Pancreas (tissue), 10 donors: ENCODE data around the gene POLR3C. TPM values are rescaled to one million over a fixed set of nuclear protein-coding genes. Genes with fewer than 3 reads are reported as not detected.
"Not testable (repeated sequence)": the region's sequence is repeated elsewhere in the genome, so short reads cannot be mapped to it uniquely, and the experiment has no call there.

Source experiments
- ATAC-seq, 4 donors: fragments of 200-7000 bp; cut with Tn5 transposase; one replicate each; pipeline versions ENCODE4 v1.8.0 to v1.9.1; 2020; ENCODE audit warnings: mild to moderate bottlenecking in 4 of 4, moderate library complexity in 4 of 4
- DNase-seq, 6 donors: peaks; one replicate each; pipeline ENCODE4 v3.0.0-alpha.2; 2020
- FAIRE-seq: peaks from 2 replicates; lab custom pipeline; 2012; peaks lifted over from hg19 to GRCh38; lab: Jason Lieb, UNC
- H3K27ac ChIP-seq, 4 donors: fragments of 200-600 bp; sonication (generic); 1 replicate in 3 of 4; 2 replicates in 1 of 4; pipeline versions ENCODE4 v1.5.0 to v1.8.0; 2020
- H3K27me3 ChIP-seq, 4 donors: fragments of 200-600 bp; one replicate each; pipeline ENCODE4 v1.8.0; 2021
- H3K36me3 ChIP-seq, 3 donors: fragments of 200-600 bp; sonication (generic) in 1 of 3; one replicate each; pipeline versions ENCODE4 v1.5.0 to v1.8.0; 2020 to 2021
- H3K4me1 ChIP-seq, 3 donors: fragments of 200-600 bp; one replicate each; pipeline ENCODE4 v1.8.0; 2021
- H3K4me3 ChIP-seq, 4 donors: fragments of 200-600 bp; sonication (generic) in 2 of 4; one replicate each; pipeline versions ENCODE4 v1.5.0 to v1.8.0; 2020 to 2021
- H3K9me3 ChIP-seq, 4 donors: fragments of 200-600 bp; one replicate each; pipeline ENCODE4 v1.8.0; 2021
- CTCF ChIP-seq, 4 donors: fragments of 200-600 bp; sonication (generic) in 3 of 4; IDR thresholded peaks; one replicate each; pipeline versions ENCODE4 v1.5.0 to v1.8.0; 2021; ENCODE audit warnings: antibody characterized with exemption in 4 of 4
- WGBS, 2 donors: extraction: QIAGEN DNeasy Blood & Tissue Kit; methylation state at CpG; one replicate each; pipeline ENCODE4 v1.1.7; 2013; 5-methylcytosine and 5-hydroxymethylcytosine counted together
- intact Hi-C, 3 donors: fragments of 100-400 bp; cut with DNase I; formaldehyde crosslinking; loops; one replicate each; pipeline versions ENCODE4 v1.11.1 to v1.14.2; 2022
- polyA plus RNA-seq, 2 donors: library from polyadenylated mRNA; stranded (reverse); fragments of 200-250 nt; gene quantifications; one replicate each; pipeline ENCODE4 v1.2.3, GENCODE V29; 2013
- total RNA-seq, 6 donors: library from RNA; stranded (reverse); fragmentation: NEBNext Ultra II Directional in 4 of 6; extraction: Animal tissue kit (Norgen Biotek cat#: 25700) in 4 of 6; gene quantifications; one replicate each; pipeline versions ENCODE4 v1.2.1 to v1.2.4, GENCODE V29; 2021 to 2023
- donor health status: healthy with polysubstance abuse.
- donor health status: DM: no; HTN: no; CAD: no; lungs with moderate emphysema.
- donor health status: DM: no; HTN: no; CAD: no.
- donor health status: control.
- donor health status: control.
- donor health status: Bipolar disorder and iron deficiency.
- donor health status: DM: yes; HTN: yes; CAD: no.
- donor health status: DM: no; HTN: no; CAD: no.
- donor health status: DM: no; HTN: no; CAD: no.
- donor health status: DM: yes; HTN: yes; CAD: no.

POLR3C gene
- total and polyA plus RNA-seq, 8 donors, result 7.6 to 16.2 (median 14.1) TPM

DNA sequence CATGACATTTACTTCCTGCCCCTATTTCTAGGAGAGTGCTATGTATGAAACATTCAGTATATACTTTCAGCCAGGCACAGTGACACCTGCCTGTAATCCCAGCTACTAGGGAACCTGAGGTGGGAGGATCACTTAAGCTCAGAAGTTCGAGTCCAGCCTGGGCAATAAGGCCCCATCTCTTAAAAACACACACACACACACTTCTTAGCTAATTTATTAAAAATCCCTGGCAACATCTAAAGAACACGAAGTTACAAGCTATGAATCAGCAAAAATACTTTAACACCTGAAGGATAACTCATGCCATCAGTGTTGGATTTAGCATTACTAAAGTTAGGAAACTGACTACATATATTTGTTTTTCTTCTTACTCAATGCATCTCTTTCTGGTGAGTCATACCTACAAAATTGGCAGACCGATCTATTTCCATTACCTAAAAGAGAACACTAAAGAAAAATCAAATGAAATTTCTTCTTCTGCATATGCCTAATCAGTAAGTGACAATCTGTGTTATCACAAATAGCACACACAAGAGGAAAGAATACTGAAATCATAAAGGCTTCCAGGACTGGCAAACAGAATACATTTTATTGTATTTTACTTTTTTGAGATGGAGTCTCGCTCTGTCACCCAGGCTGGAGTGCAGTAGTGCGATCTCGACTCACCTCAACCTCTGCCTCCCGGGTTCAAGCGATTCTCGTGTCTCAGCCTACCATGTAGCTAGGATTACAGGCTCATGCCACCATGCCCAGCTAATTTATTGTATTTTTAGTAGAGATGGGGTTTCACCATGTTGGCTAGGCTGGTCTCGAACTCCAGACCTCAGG lies 41.5 kb upstream of the POLR3C start:
- H3K4me1 ChIP-seq, result peaks cover 18 to 31% (median 26%) of the 10 kb centered on the region in 3 donors
- H3K9me3 ChIP-seq, result no peaks in the 10 kb centered on the region
- no peaks in the 10 kb centered on the region for H3K36me3 ChIP-seq
- FAIRE-seq (no peak), ATAC-seq (peak; percentile 82 to 91 (median 86)), DNase-seq (peak in 1 of 6 donors; percentile 22)
- peak overlapping the region in 3 of 4 donors; percentile 29 to 66 (median 56) for H3K27ac ChIP-seq
- H3K27me3 ChIP-seq, result no peaks in the 10 kb centered on the region
- 74 to 75% methylated on average over 10 of the region's 10 CpGs for WGBS, 2 donors
- TF ChIP-seq CTCF (IDR thresholded peaks at IDR 0.05), result no peak
- intact Hi-C loops, result no loop called here
- no peak overlapping the region for H3K4me3 ChIP-seq

DNA sequence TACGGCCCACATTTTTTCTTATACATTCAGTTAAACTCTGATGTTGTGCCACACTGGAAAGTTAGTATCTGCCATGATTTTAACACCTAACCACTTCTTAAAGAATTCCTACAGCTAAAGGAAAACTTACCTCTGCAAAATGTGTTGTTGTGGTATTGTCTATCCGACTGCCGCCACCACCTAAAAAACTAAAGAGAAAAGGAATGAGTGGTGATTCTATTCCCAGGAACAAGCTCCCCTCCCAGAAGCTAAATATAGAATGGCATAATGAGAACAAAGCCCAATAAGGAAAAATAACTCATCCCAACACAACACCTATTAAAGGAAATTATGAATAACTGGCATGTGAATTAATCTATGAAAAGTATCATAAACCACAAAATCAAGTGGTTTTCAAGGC lies 39.6 kb upstream of the POLR3C start:
- DNase-seq, result no peak
- no peak for TF ChIP-seq CTCF (IDR thresholded peaks at IDR 0.05)
- no peaks in the 10 kb centered on the region for H3K27me3 ChIP-seq
- FAIRE-seq, result no peak
- no peak for ATAC-seq
- peaks cover 12 to 26% (median 22%) of the 10 kb centered on the region in 3 donors for H3K4me1 ChIP-seq
- intact Hi-C loops, result no loop called here
- peak overlapping the region in 1 of 4 donors; percentile 50 for H3K27ac ChIP-seq
- H3K9me3 ChIP-seq, result no peaks in the 10 kb centered on the region
- H3K4me3 ChIP-seq, result no peak overlapping the region
- H3K36me3 ChIP-seq, result no peaks in the 10 kb centered on the region
- 68 to 73% methylated on average over 3 of the region's 3 CpGs for whole genome bisulfite sequencing, 2 donors

DNA sequence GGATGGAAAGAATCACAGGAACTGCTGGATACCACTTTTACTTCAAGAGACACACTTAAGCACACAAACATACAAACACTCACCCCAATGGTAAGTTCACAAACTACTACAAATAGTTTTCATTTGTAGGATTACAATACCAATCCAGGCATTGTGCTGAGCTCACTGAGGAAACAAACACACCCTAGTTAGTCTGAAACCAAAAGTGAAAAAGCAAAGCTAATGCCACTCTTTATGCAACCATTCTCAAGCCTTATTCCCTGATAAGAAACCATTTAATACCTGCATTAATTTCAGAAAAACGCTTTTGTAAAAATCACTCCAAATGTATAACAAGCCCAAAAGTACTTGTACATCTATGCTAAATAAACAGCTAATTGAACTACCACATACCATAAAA lies 38.5 kb upstream of the POLR3C start:
- Histone ChIP-seq H3K27me3 (no peaks in the 10 kb centered on the region), H3K27ac (no peak overlapping the region), H3K4me1 (peaks cover 12 to 26% (median 22%) of the 10 kb centered on the region in 3 donors), H3K36me3 (no peaks in the 10 kb centered on the region), H3K4me3 (no peak overlapping the region), H3K9me3 (no peaks in the 10 kb centered on the region)
- TF ChIP-seq CTCF (IDR thresholded peaks at IDR 0.05), result no peak
- intact Hi-C loops, result no loop called here
- FAIRE-seq (no peak), ATAC-seq (peak in 3 of 4 donors; percentile 17 to 33 (median 25)), DNase-seq (no peak)
- 68 to 69% methylated on average over 1 of the region's 1 CpG for WGBS, 2 donors

GRCh38 chr1:145786271-145786670 lies 37.7 kb upstream of the POLR3C start:
- 71 to 74% methylated on average over 1 of the region's 1 CpG for WGBS, 2 donors
- H3K4me1 ChIP-seq, result peaks cover 12 to 26% (median 22%) of the 10 kb centered on the region in 3 donors
- no peak overlapping the region for H3K27ac ChIP-seq
- intact Hi-C loops, result no loop called here
- H3K27me3 ChIP-seq, result no peaks in the 10 kb centered on the region
- FAIRE-seq, result no peak
- no peak for TF ChIP-seq CTCF (IDR thresholded peaks at IDR 0.05)
- no peak for DNase-seq
- ATAC-seq, result no peak
- no peak overlapping the region for H3K4me3 ChIP-seq
- no peaks in the 10 kb centered on the region for H3K36me3 ChIP-seq
- no peaks in the 10 kb centered on the region for H3K9me3 ChIP-seq

DNA sequence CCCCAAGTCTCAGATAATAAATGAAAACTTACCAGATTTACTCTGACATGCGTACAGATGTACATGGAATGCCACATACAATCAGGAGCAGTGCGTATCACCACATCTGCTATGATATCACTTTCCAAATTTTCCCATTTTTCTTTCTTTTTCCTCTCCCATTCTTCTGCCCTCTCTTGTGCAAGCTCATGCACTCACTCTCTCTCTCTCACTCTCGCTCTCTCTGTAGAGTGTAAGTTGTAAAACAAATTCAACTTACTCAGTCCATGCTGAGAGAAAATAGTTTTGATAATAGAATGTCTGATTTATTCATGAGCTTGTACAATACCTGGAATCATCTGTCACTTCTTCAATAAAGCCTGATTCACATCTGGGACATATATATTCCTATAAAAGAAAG lies 35.4 kb upstream of the POLR3C start:
- TF ChIP-seq CTCF (IDR thresholded peaks at IDR 0.05), result no peak

GRCh38 chr1:145791860-145792259 lies 32.1 kb upstream of the POLR3C start:
- H3K27me3 ChIP-seq, H3K9me3 ChIP-seq, ATAC-seq, FAIRE-seq, H3K36me3 ChIP-seq, H3K27ac ChIP-seq, intact Hi-C loops, DNase-seq, H3K4me1 ChIP-seq, H3K4me3 ChIP-seq: not testable (repeated sequence)
- 21 to 41% methylated on average over 2 of the region's 2 CpGs for WGBS, 2 donors

More for the DNA sequence above, 35.4 kb upstream of the POLR3C start:
- DNase-seq (no peak), ATAC-seq (no peak), FAIRE-seq (no peak)
- Histone ChIP-seq H3K27ac (no peak overlapping the region), H3K27me3 (no peaks in the 10 kb centered on the region), H3K36me3 (no peaks in the 10 kb centered on the region), H3K9me3 (no peaks in the 10 kb centered on the region), H3K4me1 (peaks cover 3 to 18% (median 13%) of the 10 kb centered on the region in 3 donors), H3K4me3 (no peak overlapping the region)
- WGBS, 2 donors, result 98 to 99% methylated on average over 3 of the region's 3 CpGs
- intact Hi-C loops, result no loop called here
